ENCODE data around the gene ATE1.
"Not testable (repeated sequence)": the region's sequence is repeated elsewhere in the genome, so short reads cannot be mapped to it uniquely, and the experiment has no call there.

- TF ChIP-seq CTCF (IDR thresholded peaks at IDR 0.05); POLR2A (IDR thresholded peaks at IDR 0.05); POLR2AphosphoS5 (IDR thresholded peaks at IDR 0.05; ENCODE audit: insufficient read depth in 1 of 2, low read depth in 1 of 2): not testable (repeated sequence)
Measured at GRCh38 chr10:121757241-121757640, 170.6 kb downstream of the ATE1 start.

All from vagina (tissue), 2 donors.